Cardiac septum (tissue), 1 donor: ENCODE data around the gene PDP2. TPM values are rescaled to one million over a fixed set of nuclear protein-coding genes. Genes with fewer than 3 reads are reported as not detected.
"Not testable (repeated sequence)": the region's sequence is repeated elsewhere in the genome, so short reads cannot be mapped to it uniquely, and the experiment has no call there.

ENCODE experiments used
- DNase-seq: peaks from one replicate; pipeline ENCODE4 v3.0.0-alpha.2; 2020; ENCODE audit warnings: low spot score
- intact Hi-C: fragments of 100-400 bp; cut with DNase I; formaldehyde crosslinking; loops from one replicate; pipeline ENCODE4 v1.14.0; 2022
- total RNA-seq: library from RNA; stranded (reverse); fragmentation: NEBNext Ultra II Directional; extraction: Animal tissue kit (Norgen Biotek cat#: 25700); gene quantifications from one replicate; pipeline ENCODE4 v1.2.1, GENCODE V29; 2021
- donor health status: DM: no; HTN: no; CAD: no.

The PDP2 gene
- total RNA-seq, 1 donor from 2014 or later: 2.7 TPM

DNA sequence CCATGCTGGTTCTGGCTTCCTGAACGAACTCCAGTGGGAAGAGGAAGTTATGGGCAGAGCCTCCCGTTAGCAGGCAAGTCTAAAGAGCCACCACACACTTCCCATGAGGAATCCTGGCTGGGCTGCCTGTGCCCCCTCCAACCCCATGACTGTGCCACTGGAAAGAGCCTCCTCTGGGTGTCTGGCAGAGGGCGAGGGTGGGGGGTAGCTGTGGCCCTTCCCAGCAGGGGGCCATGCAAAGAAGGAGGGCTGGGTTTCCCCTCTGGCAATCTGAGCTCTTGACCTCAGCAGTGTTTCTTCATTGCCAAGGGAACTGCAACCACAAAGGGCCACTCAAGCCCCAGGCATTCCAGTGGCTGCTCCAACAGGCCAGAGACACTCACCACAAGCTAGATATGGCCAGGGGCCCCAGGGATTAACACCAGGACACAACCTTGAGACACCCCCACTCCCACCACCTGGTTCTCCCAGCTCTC lies 46.7 kb downstream of the PDP2 start:
- intact Hi-C loops: loop anchor here (1.0 kb wide), 1 partner anchor 24 kb away; no protein-coding TSS in a partner anchor
- no peak for DNase-seq

DNA sequence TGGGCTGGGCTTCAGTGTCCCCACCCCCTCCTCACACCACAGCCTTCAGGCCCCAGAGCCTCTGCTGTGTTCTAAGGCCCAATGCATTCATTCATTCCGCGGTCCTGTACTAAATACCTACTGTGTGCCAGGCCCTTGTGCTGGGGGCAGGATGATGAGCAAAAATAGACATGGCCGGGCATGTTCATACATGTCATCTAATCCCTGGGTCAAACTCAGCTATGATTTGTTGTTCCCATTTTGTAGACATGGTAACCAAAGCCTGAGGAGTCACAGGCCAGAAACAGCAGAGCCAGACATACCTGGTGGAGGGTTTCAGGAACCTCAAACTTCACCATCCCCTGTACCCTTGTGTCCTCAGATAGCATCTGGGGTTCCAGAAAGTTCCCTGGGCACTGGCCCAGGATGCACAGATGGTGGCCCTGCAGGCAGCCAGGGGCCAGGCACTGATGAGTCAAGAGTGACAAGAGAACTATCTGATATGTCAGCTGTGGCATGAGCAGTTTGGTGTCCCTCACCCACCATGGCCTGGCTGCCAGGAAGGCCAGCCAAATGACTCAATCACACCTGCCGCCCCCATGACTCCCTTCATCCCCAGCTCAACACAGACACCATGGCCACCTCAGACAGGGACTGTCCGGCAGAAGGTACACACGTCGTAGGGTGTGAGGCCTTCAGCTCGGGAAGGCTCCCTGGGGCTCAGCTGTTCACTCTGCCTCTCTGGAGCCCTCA lies 47.8 kb downstream of the PDP2 start:
- intact Hi-C loops: no loop called here
- no peak for DNase-seq

DNA sequence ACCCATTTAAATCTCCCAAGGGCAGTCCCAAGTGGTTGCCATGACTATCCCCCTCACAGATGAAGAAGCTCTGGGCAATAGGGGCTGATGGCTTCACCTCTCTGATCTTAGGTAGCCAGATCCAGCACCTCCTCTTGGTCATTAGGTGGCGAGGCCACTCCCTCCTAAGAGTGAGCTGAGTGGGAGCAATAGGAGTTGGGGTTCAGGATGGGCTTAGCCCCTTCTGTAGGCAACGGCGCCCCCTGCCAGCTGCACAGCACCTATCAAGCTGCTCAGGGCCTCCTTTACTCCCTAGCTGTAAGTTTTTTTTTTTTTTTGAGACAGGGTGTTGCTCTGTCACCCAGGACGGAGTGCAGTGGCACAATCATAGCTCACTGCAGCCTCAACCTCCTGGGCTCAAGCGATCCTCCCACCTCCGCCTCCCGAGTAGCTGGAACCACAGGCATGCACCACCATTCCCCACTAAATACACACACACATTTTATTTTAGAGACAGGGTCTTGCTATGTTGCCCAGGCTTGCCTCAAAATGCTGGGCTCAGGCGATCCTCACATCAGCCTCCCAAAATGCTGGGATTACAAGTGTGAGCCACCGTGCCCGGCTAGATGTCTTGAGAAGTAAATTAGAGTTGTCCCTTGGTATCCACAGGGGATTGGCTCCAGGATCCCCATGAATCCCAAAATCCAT lies 48.5 kb downstream of the PDP2 start:
- no peak for DNase-seq
- intact Hi-C loops: no loop called here

DNA sequence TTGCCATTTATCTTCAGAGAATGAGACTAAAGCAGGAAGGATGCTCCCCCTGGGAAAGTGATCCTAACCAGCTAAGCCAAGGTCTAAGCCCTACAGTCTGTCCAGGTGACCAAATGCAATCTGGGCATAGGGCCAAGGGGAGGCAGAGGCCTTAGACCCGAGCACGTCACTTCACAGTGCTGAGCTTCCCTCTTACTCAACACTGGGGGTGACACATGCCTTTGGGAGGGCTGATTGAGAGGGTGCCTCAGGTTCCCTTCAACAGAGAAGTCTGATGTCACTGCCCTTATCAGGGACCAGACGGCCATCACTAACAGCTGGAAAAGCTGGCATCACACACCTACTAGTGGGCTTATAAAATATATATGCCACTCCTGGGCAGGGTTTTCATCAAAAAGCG lies 49.9 kb downstream of the PDP2 start:
- DNase-seq: no peak
- intact Hi-C loops: no loop called here

DNA sequence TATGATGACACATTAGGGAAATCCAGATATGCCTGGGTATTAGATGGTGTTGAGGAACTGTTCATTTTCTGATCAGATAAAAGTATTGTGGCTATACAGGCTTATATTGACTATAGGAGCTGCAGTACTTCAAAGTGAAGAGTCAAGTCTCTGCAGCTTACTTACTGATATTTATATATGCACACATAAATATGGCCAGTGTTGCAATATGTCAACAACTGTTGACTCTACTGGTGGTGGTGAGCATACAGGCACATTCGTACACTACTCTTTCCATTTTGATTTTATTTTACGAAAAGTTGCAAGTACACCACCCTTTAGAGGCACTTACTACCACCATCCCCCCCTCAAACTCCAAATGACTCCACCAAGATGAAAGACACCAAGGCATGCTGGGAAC lies 51.4 kb downstream of the PDP2 start:
- DNase-seq: no peak
- intact Hi-C loops: no loop called here

DNA sequence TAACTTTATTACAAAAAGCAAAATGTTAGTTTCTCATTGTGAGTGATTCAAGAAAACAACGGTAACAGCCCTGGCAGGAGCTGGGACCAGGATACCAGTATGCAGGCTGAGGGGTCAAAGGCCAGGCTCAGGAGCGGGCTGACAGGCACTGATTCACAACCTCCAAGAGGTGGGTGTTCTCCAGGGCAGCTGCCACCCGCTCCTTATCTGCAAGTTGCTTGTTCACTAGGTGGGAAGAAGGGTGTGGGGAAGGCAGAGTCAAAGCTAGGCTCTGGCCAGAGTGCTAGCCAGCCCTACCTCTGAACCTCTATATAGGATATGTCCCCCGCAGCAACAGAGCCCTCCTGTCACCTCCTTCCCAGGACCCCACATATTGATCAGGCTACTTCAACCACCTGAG lies 51.8 kb downstream of the PDP2 start:
- no peak for DNase-seq
- intact Hi-C loops: no loop called here

DNA sequence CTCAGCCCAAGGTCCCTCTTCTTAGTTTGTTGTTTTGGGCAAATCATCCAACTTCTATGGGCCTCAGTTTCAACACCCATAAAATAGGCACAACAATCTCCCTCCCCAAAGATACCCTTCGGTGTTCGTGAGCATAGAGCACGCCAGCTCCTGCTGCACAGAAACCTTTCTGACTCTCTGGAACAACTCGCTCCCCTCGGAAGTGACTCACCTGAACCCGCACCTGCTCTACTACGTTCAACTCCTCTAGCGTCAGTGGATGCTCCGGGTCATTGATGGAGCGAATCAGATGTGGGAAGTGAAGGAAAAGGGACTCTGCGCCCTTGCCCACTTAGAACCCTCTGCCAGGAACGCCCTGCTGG lies 53.4 kb downstream of the PDP2 start:
- intact Hi-C loops: no loop called here
- DNase-seq: no peak

DNA sequence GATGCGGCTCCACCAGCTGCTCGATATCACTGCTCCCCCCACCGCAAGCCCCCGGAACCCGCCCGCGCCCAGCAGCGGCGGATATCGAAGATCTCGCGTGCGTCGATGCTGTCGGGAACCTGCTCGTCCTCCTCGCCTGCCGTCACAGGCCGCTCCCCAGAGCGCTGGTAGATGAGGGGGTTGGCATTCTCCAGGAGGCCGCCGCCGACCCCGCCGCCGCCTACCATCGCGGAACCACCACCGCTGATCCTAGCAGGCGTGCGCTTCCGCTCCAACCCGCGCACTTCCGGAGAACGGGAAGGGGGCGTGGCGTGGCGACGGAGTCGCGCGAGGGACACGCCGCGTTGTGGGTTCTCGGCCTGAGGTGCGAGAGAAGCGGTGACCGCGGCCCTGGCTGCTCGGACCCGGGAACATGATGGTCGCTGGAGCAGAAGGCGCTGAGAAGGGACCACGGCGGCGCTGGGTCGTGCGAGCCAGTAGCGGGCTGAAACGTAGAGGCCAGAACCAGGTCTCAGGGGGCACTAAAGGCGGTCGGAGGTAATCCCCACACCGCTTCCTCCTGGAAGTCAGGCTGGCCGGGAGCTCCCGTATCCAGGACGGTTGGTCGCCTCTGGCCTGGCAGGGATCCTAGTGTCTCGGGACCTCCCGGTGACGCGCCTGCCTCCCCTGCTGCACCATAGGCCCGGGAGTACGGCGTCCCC lies 54.0 kb downstream of the PDP2 start, which contains the start of gene CIAO2B:
TSS of gene CIAO2B (minus strand) at position 265 of the 701 bp plus-strand sequence. CDS start at position 227, 38 bp downstream.
- DNase-seq: peak; percentile 95
- intact Hi-C loops: no loop called here

DNA sequence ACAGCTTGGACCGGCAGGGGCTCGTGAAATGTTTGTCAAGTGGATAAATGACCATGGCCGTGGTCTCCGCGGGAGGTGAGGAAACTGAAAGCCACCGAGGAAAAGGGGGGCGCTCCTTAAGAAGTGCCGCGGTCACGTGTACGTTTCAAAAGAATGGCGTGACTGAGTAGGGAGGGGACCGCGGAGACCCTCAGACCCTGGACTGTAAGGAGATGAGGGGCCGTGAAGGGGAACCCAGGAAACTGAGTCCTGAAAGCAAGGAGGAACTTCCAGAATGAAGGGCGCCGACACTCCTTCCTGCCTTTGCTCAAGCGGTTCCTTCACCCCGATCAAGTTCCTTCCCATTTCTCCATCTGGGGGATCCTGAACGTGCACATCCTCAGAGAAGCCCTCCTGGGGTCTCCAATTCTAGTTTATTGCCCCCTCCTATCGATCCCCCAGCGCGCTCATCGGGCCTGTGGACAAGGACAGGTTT lies 54.6 kb downstream of the PDP2 start:
- intact Hi-C loops, DNase-seq: not testable (repeated sequence)

DNA sequence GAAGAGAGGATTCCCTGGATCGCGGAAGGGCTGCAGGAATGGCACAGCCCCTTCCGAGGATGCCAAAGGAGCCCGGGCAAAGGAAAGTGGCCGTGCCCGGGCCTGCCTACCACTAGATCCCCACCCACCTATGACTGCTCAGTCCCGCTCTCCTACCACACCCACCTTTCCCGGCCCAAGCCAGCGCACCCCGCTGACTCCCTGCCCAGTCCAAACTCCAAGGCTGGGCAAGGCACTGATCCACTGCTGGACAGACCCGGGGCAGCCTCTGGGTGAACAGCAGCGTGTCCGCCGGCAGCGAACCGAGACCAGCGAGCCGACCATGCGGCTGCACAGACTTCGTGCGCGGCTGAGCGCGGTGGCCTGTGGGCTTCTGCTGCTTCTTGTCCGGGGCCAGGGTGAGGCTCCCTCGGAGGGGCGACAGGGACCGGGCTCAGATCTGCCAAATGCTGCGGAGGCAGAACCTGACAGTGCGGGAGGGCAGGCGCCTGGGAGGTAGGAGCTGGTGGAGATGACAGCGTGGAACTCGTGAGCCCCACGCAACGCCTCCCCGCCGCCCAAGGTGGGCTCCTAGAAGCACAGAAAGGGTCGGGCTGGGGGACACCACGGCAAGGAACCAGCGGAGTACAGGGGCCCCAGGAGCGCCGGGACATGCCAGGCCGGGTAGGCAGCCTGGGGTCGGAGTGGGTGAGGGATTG lies 55.1 kb downstream of the PDP2 start, which contains the start of gene CES2:
TSS of gene CES2 (plus strand) at position 203 of the 698 bp plus-strand sequence. CDS start at position 323, 120 bp downstream.
- intact Hi-C loops: no loop called here
- no peak for DNase-seq

DNA sequence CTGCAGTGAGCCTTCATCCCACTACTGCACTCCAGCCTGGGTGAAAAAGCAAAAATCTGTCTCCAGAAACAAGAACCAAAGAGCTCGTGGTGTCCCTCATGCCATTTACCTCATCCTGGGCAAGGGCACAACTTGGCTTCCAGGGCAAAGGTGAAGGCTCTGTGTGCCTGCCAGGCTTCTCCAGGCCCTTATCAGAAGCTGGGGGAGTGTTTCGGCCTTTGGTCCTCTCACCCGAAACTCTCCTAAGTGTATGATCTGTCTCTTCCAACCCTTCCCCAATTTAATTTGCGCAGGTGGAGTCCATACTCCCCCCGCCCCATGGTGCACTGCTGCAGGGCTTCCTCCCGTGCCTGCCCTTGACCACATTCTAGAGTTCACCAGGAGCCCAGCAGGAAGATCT lies 56.1 kb downstream of the PDP2 start:
- intact Hi-C loops: no loop called here
- DNase-seq: no peak

DNA sequence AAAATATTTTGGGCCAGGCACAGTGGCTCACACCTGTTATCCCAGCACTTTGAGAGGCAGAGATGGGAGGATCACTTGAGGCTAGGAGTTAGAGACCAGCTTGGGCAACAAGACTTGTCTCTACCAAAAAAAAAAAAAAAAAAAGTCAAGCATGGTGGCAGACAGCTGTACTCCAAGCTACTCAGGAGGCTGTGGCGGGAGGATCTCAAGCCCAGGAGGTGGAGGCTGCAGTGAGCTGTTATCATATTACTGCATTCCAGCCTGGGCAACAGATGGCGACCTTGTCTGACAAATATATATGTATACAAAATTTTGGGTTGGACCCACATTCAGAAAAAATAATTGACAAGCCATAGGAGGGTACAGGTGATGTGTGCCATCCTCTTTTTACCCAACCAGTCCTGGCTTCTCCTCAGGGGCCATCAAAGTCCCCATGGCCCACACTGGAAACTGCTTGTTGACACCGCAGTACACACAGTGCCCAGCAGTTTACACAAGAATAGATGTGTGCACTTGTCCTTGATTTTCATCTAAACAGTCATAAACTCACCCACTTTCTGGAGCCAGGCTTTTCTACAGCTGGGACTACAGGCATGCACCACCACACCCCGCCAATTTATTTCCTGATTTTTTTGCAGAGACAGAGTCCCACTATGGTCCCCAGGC lies 56.7 kb downstream of the PDP2 start:
- intact Hi-C loops: no loop called here
- no peak for DNase-seq

DNA sequence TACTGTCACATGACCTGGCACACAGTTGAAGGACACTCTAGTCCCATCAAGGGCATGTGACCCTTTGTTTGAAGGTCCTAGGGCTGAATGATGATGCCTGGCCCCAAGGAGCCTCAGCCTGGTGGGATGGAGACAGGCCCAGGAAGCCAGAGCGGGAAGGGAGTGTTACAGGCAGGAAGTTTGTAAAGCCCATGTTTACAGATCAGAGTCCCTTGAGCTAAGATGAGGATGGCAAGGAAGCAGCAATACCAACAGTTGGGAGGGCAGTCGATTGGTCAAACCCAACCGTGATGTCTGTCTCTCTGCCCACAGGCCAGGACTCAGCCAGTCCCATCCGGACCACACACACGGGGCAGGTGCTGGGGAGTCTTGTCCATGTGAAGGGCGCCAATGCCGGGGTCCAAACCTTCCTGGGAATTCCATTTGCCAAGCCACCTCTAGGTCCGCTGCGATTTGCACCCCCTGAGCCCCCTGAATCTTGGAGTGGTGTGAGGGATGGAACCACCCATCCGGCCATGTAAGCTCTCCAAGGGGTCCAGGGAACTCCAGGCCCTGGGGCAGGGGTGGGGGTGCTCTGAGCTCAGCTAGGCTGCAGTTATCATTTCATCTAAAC lies 57.5 kb downstream of the PDP2 start:
- no peak for DNase-seq

DNA sequence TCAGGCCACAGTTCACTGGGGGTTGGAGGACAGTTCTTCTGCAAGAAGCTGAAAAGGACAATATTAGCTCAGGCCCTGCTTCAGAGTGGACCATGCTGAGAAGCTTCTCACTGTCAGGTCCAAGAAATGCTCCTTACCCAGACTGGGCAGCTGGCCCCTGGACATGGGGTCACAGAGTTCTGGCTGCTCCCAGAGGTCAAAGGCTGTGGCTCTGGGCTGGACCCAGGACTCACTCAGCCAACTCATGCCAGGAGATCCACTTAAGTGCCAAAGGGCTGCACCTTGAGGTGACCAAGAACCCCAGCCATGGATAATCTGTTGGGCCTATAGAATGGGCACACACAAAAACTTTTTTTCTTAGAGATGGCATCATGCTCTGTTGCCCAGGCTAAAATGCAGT lies 59.1 kb downstream of the PDP2 start:
- no peak for DNase-seq
- intact Hi-C loops: no loop called here

More for the DNA sequence above, 57.5 kb downstream of the PDP2 start:
- intact Hi-C loops: no loop called here

DNA sequence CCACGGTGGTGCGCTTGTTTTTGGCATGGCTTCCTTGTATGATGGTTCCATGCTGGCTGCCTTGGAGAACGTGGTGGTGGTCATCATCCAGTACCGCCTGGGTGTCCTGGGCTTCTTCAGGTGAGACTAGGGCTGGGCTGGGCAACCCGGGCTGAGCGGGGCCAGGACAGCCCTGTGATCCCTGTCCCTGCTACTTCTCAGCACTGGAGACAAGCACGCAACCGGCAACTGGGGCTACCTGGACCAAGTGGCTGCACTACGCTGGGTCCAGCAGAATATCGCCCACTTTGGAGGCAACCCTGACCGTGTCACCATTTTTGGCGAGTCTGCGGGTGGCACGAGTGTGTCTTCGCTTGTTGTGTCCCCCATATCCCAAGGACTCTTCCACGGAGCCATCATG lies 59.9 kb downstream of the PDP2 start:
- no peak for DNase-seq
- intact Hi-C loops: no loop called here
